Inferior parietal cortex (tissue), 1 donor: Measurements from ENCODE around the gene STXBP2.

Source experiments
- DNase-seq: peaks from one replicate; pipeline ENCODE4 v3.0.0-alpha.2; 2016; ENCODE audit errors: extremely low spot score

The STXBP2 gene

DNA sequence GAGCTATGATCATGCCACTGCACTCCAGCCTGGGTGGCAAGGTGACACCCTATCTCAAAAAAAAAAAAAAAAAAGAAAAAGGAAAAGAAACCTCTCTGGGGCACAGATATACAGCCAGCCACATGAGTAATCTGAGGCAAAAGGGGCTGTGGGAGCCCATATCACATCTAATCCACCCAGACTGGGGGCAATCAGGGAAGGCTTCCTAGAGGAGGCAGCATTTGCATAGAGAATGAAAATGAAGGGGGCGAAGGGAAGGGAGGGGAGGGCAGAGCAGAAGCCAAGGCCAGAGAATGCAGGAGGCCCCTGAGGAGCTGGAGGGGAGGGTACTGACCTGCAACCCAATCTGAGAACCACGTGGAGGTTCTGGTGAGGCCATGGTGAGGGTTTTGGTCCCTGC lies 13.2 kb downstream of the STXBP2 start:
- DNase-seq = no peak

DNA sequence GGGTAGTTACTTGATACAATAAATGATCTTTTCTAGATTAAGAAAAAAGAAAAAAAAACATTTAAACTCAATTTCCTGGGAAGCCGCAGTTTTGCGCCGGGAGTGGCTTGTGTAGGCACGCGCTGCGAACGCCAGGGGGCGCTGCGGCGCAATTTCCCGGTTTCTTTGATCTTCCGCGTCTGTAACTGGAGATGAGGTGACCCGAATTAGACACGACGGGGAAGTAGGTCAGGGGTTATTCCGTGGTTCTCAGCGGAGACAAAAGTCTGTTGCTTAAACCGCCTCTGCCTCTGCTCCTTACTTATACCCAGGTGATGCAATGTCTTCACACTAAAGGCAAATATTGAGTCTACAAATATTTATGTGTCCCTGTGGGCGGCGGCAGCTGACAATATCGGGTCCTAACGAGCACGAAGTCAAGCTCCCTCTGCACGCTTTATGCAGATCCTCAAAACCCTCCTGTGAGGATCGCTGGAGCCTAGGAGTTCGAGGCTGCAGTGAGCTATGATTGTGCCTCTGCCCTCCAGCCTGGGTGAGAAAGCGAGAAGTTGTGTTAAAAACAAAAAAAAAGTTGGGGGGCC lies 15.2 kb downstream of the STXBP2 start:
- DNase-seq = peak; percentile 89

DNA sequence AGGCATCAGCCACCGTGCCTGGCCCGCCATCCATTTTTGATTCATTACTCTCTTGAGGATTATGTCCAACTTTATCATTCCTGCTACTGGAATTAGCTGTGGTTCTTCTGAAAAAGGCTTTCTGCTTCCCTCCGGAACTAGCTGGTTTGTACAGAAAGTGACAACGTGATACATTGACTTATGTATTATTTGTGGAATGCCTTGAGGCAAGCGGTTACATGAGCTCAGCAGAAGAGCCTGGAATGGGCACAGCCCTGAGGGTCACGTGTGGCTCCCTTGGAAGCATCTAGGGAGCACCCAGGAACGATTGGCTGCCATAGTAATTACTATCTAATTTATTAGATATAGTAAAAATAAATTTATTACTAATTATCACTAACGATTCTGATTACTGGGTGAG lies 17.5 kb downstream of the STXBP2 start:
- DNase-seq = no peak

GRCh38 chr19:7655581-7655980 lies 18.7 kb downstream of the STXBP2 start:
- DNase-seq = no peak

DNA sequence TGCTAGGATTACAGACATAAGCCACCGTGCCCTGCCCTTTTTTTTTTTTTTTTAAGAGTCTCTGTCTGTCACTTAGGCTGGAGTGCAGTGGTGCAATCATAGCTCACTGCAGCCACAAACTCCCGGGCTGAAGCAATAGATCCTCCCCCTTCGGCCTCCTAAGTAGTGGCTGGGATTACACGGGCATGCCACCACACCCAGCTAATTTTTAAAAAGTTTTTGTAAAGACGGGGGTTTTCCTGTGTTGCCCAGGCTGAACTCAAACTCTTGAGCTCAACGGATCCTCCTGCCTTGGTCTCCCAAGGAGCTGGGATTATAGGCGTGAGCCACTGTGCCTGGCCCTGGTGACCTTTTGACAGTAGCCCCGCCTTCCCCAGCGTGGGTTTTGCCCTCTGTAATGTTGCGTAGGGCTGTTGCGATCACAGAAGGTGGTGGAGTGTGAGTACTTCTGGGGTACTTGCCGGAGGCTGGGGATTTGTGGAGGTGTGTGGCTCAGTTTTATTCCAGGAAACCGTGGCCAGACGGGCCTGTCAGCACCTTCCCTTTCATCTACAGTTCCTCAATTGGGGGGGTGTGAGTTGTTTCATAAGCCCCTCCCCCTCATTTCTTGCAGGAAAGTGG lies 20.3 kb downstream of the STXBP2 start:
- DNase-seq = no peak

- peak; percentile 53 for DNase-seq
Observed at GRCh38 chr19:7658219-7658686, 21.3 kb downstream of the STXBP2 start.

- no peak for DNase-seq
Observed at GRCh38 chr19:7661744-7662538, 25.0 kb downstream of the STXBP2 start.

DNA sequence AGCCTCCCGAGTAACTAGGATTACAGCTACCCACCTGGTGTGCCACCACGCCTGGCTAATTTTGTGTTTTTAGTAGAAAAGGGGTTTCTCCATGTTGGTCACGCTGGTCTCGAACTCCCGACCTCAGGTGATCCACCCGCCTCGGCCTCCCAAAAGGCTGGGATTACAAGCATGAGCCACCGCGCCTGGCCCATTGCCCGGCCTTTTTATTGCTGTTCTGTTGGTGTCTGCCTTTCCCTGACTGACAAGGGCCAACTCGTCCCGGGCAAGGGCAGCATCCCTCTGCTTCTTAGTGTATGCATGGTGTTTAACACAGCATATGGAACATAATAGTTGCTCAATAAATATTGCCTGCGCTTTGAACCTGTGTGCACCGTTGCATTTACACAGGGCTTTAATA lies 25.7 kb downstream of the STXBP2 start:
- DNase-seq = no peak

GRCh38 chr19:7663706-7664105 lies 26.8 kb downstream of the STXBP2 start:
- DNase-seq = no peak

DNA sequence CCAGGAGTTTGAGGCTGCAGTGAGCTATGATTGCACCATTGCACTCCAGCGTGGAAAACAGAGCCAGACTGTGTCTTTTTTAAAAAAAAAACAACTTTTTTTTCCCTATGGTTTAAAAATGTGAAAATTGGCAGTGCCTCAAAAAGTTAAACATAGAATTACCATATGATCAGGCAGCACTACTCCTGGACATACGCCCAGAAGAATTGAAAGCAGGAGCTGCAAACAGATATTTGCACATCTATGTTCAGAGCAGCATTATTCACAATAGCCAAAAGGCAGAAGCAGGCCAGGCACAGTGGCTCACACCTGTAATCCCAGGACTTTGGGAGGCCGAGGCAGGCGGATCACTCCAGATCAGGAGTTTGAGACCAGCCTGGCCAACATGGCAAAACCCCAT lies 28.2 kb downstream of the STXBP2 start:
- peak; percentile 68 for DNase-seq

DNA sequence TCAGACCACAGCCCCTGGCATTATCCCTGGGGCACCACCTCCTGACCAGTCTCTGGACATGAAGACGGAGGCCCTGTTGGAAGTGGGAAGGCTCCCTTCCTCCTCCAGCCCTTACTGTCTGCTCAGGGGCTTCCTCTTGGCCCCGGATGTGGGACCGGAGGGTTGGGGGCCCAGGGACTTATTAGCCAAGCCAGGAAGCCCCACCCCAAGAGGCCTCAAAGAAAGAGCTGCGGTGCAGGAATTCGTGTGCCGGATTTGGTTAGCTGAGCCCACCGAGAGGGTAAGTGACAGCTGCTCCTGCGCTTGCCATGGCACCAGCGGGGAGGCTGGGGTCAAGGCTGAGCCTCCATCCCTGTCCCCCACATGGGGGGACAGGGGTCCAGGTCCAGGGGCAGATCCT lies 31.9 kb downstream of the STXBP2 start, which contains the start of gene RETN:
Gene RETN (plus strand): TSS at position 208 of the 400 bp plus-strand sequence. CDS start 278 bp downstream, outside the sequence.
- no peak for DNase-seq

DNA sequence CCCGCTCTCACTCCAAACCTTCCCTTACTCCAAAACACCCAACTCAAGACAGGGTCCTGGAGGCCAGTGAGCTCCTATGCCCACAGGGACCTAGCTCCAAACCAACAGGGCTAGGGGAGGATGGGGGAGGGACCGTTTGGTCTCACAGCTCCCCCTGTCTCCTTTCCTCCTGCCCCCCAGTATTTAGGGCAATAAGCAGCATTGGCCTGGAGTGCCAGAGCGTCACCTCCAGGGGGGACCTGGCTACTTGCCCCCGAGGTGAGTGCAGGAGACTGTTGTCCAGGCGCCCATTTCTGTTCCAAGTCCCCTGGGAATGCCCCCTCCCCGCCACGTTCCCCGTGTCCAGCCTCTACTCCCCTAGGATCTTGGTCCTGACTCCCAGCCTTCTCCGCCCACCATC lies 32.7 kb downstream of the STXBP2 start:
- DNase-seq = no peak

- peak; percentile 17 for DNase-seq
Observed at GRCh38 chr19:7670150-7670783, 33.4 kb downstream of the STXBP2 start.

DNA sequence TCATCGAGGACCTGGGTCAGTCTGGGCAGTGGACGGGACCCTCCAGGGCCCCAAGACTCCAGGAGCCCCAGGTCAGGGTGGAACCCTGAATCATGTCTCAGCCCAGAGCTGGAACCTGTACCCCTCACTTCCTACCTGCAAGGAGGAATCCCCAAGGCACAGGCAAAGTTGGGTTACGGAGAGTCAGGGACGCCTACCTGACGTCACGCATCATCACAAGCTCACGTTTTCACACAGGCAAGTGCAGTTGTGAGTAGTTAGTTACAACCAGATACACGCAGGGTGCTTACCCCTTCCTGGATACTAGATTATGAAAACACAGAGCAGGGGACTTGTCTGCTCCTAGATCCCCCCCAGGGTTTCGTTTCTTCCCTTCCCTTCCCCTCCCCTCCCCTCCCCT lies 33.9 kb downstream of the STXBP2 start:
- DNase-seq = no peak

- no peak for DNase-seq
Observed at GRCh38 chr19:7672522-7672921, 35.6 kb downstream of the STXBP2 start.

GRCh38 chr19:7674010-7675005 lies 37.4 kb downstream of the STXBP2 start:
- DNase-seq = peak; percentile 35

GRCh38 chr19:7676376-7676775 lies 39.5 kb downstream of the STXBP2 start:
- no peak for DNase-seq

DNA sequence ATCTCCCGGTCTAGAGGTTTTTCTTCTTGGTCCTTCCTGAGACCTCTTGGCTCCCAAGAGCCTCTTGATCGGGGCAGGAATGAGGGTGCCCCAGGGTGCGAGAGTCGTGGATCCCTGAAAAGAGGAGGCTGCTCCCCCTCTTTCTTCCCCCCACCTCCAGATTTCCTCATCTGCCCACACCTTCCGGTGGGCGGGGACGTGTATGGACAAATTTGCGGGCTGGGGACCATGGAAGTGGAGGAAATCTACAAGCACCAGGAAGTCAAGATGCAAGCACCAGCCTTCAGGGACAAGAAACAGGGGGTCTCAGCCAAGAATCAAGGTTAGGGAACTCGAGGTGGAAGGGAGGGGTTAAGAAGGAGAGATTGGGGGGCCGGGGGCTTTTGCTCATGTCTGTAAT lies 39.9 kb downstream of the STXBP2 start, which contains the start of gene MCEMP1:
Gene MCEMP1 (plus strand): TSS at position 237 of the 400 bp plus-strand sequence. CDS start 31 bp downstream, at position 268.
- DNase-seq = no peak

GRCh38 chr19:7677669-7678311 lies 40.9 kb downstream of the STXBP2 start:
- DNase-seq = no peak

- DNase-seq = no peak
Observed at GRCh38 chr19:7678971-7679751, 42.3 kb downstream of the STXBP2 start.
